K562 (cell line): ENCODE measurements around the gene LRRC4C. TPM values are rescaled to one million over a fixed set of nuclear protein-coding genes. Genes with fewer than 3 reads are reported as not detected.

ENCODE experiments used
- ATAC-seq: fragments of 200-7000 bp; cut with Tn5 transposase; 3 replicates; pipeline ENCODE4 v1.9.1; 2020; ENCODE audit warnings: moderate library complexity
- BruUV-seq: library from RNA; stranded (reverse); fragments of 400-500 nt; replicated peaks from 2 replicates; lab custom pipeline; 2021; lab: Mats Ljungman, UMichigan
- CTCF ChIA-PET: fragments of 300-600 bp; formaldehyde crosslinking; extraction: SDS; loops from one replicate; lab custom pipeline; 2021; ENCODE audit warnings: low intra/inter-chr PET ratio; lab: Yijun Ruan, JAX
- POLR2A ChIA-PET: fragments of 300-600, 350-650 bp; sonication (Branson Sonifier 250); formaldehyde crosslinking; extraction: SDS; loops from one replicate; lab custom pipeline; 2021; ENCODE audit warnings: antibody characterized with exemption, inconsistent platforms; lab: Yijun Ruan, JAX
- DNase-seq, 4 experiments: peaks; one replicate each; pipeline versions ENCODE4 v3.0.0 to v3.0.0-alpha.2; 2011 to 2018; ENCODE audit warnings: low spot score in 3 of 4, mixed read lengths in 3 of 4; ENCODE audit errors: extremely low read depth in 1 of 4
- FAIRE-seq: peaks from 2 replicates; lab custom pipeline; 2011; peaks lifted over from hg19 to GRCh38; lab: Jason Lieb, UNC
- H2AFZ ChIP-seq: 2 replicates; pipeline ENCODE4 v1.6.0; 2011; ENCODE audit warnings: low read depth, low read length, control low read depth, inconsistent platforms
- H3K27ac ChIP-seq: fragments of 200-600 bp; 3 replicates; pipeline ENCODE4 v1.8.0; 2011; ENCODE audit warnings: low read depth, mild to moderate bottlenecking, control low read depth, inconsistent platforms, low read length, moderate library complexity, mixed read lengths; ENCODE audit errors: extremely low read depth
- H3K27me3 ChIP-seq, 2 experiments: fragments of 300-600 bp in 1 of 2; 2 replicates in 1 of 2; 3 replicates in 1 of 2; pipeline versions ENCODE4 v1.6.0 to v1.8.0; 2011; ENCODE audit warnings: inconsistent platforms in 2 of 2, low read length in 2 of 2, mild to moderate bottlenecking in 1 of 2, mixed read lengths in 1 of 2, moderate library complexity in 1 of 2; ENCODE audit not compliant: control insufficient read depth in 2 of 2, insufficient read depth in 2 of 2
- H3K36me3 ChIP-seq: fragments of 300-600 bp; 3 replicates; pipeline ENCODE4 v1.8.0; 2011; ENCODE audit warnings: mild to moderate bottlenecking, low read length, inconsistent platforms; ENCODE audit not compliant: control insufficient read depth, insufficient read depth
- H3K4me1 ChIP-seq, 2 experiments: fragments of 200-600 bp in 1 of 2; replicated peaks in 1 of 2; 2 replicates in 1 of 2; 3 replicates in 1 of 2; pipeline versions ENCODE4 v1.5.1 to v1.8.0; 2011; ENCODE audit warnings: inconsistent platforms in 2 of 2, low read length in 2 of 2, mild to moderate bottlenecking in 1 of 2, mixed read lengths in 1 of 2, moderate library complexity in 1 of 2; ENCODE audit not compliant: control insufficient read depth in 2 of 2, insufficient read depth in 2 of 2
- H3K4me2 ChIP-seq: 2 replicates; pipeline ENCODE4 v1.6.1; 2011; ENCODE audit warnings: low read length, control low read depth, inconsistent platforms, mixed read lengths; ENCODE audit not compliant: insufficient read depth
- H3K4me3 ChIP-seq: fragments of 200-600 bp; sonication (generic), shearing (Covaris generic); 2 replicates; pipeline ENCODE4 v1.5.1; 2016; ENCODE audit warnings: control low read depth, inconsistent platforms
- H3K79me2 ChIP-seq: fragments of 200-600 bp; 3 replicates; pipeline ENCODE4 v1.8.0; 2011; ENCODE audit warnings: low read length, inconsistent platforms; ENCODE audit not compliant: control insufficient read depth, insufficient read depth
- H3K9ac ChIP-seq, 2 experiments: 2 replicates each; pipeline versions ENCODE4 v1.6.0 to v1.6.1; 2011; ENCODE audit warnings: low read depth in 2 of 2, low read length in 2 of 2, control low read depth in 1 of 2, inconsistent platforms in 1 of 2, mild to moderate bottlenecking in 1 of 2, mixed read lengths in 1 of 2; ENCODE audit not compliant: insufficient read depth in 1 of 2
- H3K9me1 ChIP-seq: one replicate; pipeline ENCODE4 v1.6.0; 2011; ENCODE audit warnings: inconsistent platforms, mild to moderate bottlenecking, low read length, moderate library complexity; ENCODE audit not compliant: control insufficient read depth, insufficient read depth
- H3K9me3 ChIP-seq: replicated peaks from 2 replicates; pipeline ENCODE4 v1.5.1; 2011; ENCODE audit warnings: low read depth, low read length, inconsistent platforms; ENCODE audit not compliant: control insufficient read depth, insufficient read depth
- H4K20me1 ChIP-seq: replicated peaks from 2 replicates; pipeline ENCODE4 v1.6.1; 2011; ENCODE audit warnings: low read length, inconsistent platforms, mixed read lengths; ENCODE audit not compliant: control insufficient read depth, insufficient read depth
- BRCA1 ChIP-seq, 2 experiments: fragments of 450-650 bp in 1 of 2; sonication (generic) in 1 of 2; formaldehyde crosslinking in 1 of 2; IDR thresholded peaks; 2 replicates each; pipeline versions ENCODE4 v1.5.0 to v1.6.1; 2017 to 2020; ENCODE audit warnings: mild to moderate bottlenecking in 1 of 2, missing genetic modification reagents in 1 of 2
- CREB5 ChIP-seq: fragments of 250-450 bp; sonication (Bioruptor Pico); IDR thresholded peaks from 2 replicates; pipeline ENCODE4 v1.5.0; 2020; ENCODE audit warnings: mild to moderate bottlenecking
- CSDE1 ChIP-seq, 2 experiments: fragments of 450-650 bp; IDR thresholded peaks; 2 replicates each; pipeline ENCODE4 v1.6.1; 2016; ENCODE audit warnings: mild to moderate bottlenecking in 1 of 2
- E2F5 ChIP-seq: sonication (generic); formaldehyde crosslinking; IDR thresholded peaks from 2 replicates; pipeline ENCODE4 v1.8.0; 2022; ENCODE audit warnings: mild to moderate bottlenecking, missing genetic modification reagents
- ETS2 ChIP-seq: IDR thresholded peaks from 2 replicates; pipeline ENCODE4 v1.6.1; 2016; ENCODE audit warnings: borderline replicate concordance, missing genetic modification characterization, mild to moderate bottlenecking, moderate library complexity, missing compliant biosample characterization; ENCODE audit not compliant: poor library complexity, severe bottlenecking
- EZH2 ChIP-seq: IDR thresholded peaks from 2 replicates; pipeline ENCODE4 v1.6.1; 2012; ENCODE audit warnings: low read depth, mild to moderate bottlenecking, inconsistent platforms, low read length, borderline replicate concordance
- FOXA1 ChIP-seq: fragments of 450-650 bp; IDR thresholded peaks from 2 replicates; pipeline ENCODE4 v1.6.1; 2016; ENCODE audit warnings: mild to moderate bottlenecking, borderline replicate concordance
- FOXK2 ChIP-seq, 2 experiments: fragments of 450-650 bp; IDR thresholded peaks in 1 of 2; conservative IDR thresholded peaks in 1 of 2; 2 replicates each; pipeline ENCODE4 v1.6.1; 2016; ENCODE audit warnings: low read depth in 2 of 2, mild to moderate bottlenecking in 1 of 2
- KDM1A ChIP-seq, 2 experiments: fragments of 450-650 bp; IDR thresholded peaks; 2 replicates each; pipeline ENCODE4 v1.6.1; 2016; ENCODE audit warnings: mild to moderate bottlenecking in 2 of 2
- KDM2B ChIP-seq: fragments of 250-450 bp; sonication (Bioruptor Pico); IDR thresholded peaks from 2 replicates; pipeline ENCODE4 v1.8.0; 2021; ENCODE audit warnings: mild to moderate bottlenecking, moderate library complexity
- LCOR ChIP-seq: sonication (generic); formaldehyde crosslinking; IDR thresholded peaks from 2 replicates; pipeline ENCODE4 v1.8.0; 2022; ENCODE audit warnings: mild to moderate bottlenecking, missing genetic modification reagents
- NCOA4 ChIP-seq: fragments of 450-650 bp; IDR thresholded peaks from 2 replicates; pipeline ENCODE4 v1.6.1; 2018; ENCODE audit warnings: mild to moderate bottlenecking; ENCODE audit not compliant: partially characterized antibody
- NFXL1 ChIP-seq: fragments of 450-650 bp; formaldehyde crosslinking; IDR thresholded peaks from 2 replicates; pipeline ENCODE4 v1.4.0; 2021; ENCODE audit warnings: mild to moderate bottlenecking
- RBM17 ChIP-seq: fragments of 200-400 bp; formaldehyde crosslinking; IDR thresholded peaks from 2 replicates; pipeline ENCODE4 v1.6.1; 2017; ENCODE audit warnings: low read depth, mild to moderate bottlenecking, low read length, borderline replicate concordance
- SMAD2 ChIP-seq: fragments of 150-350 bp; IDR thresholded peaks from 2 replicates; pipeline ENCODE4 v1.6.1; 2014; ENCODE audit warnings: low read depth, mild to moderate bottlenecking, low read length
- SMARCE1 ChIP-seq: fragments of 450-650 bp; IDR thresholded peaks from 2 replicates; pipeline ENCODE4 v1.7.1; 2016; ENCODE audit warnings: mild to moderate bottlenecking
- TGIF2 ChIP-seq: sonication (generic); formaldehyde crosslinking; IDR thresholded peaks from 2 replicates; pipeline ENCODE4 v1.8.1; 2022; ENCODE audit warnings: mild to moderate bottlenecking, missing genetic modification reagents, moderate library complexity
- WGBS: fragments of 100-300 bp; shearing (Covaris generic); methylation state at CpG from one replicate; pipeline ENCODE4 v1.1.6; 2016; ENCODE audit warnings: low coverage, mixed read lengths; ENCODE audit not compliant: insufficient coverage; ENCODE audit errors: missing lambda C conversion rate; 5-methylcytosine and 5-hydroxymethylcytosine counted together
- in situ Hi-C: fragments of 300-500 bp; cut with MboI; formaldehyde crosslinking; loops from 4 replicates; pipeline ENCODE4 v1.15.0; 2018; ENCODE audit warnings: inconsistent platforms, mixed read lengths
- intact Hi-C: fragments of 100-400 bp; cut with micrococcal nuclease; formaldehyde crosslinking; loops from 2 replicates; pipeline ENCODE4 v1.14.2; 2022
- polyA plus RNA-seq, 8 experiments: library from polyadenylated mRNA; depleted of rRNA in 4 of 8; stranded (reverse) in 5 of 8; unstranded in 3 of 8; fragments of >200 nt; fragmentation: Nextera tagmentation in 2 of 8; fragmentation: Illumina TruSeq in 1 of 8; extraction: Ambion mirVana in 2 of 8; extraction: Trizol in 1 of 8; gene quantifications; 2 replicates each; pipeline versions ENCODE4 v1.2.1 to v1.2.3, GENCODE V29; 2011 to 2014; ENCODE audit warnings: inconsistent platforms in 1 of 8, missing spikeins in 1 of 8
- total RNA-seq, 7 experiments: library from RNA; depleted of rRNA in 6 of 7; stranded (reverse); fragments of >200 nt in 6 of 7; fragmentation: Illumina TruSeq in 2 of 7; extraction: Trizol in 2 of 7; gene quantifications; 2 replicates each; pipeline versions ENCODE4 v1.2.1 to v1.2.3, GENCODE V29; 2011 to 2021; ENCODE audit warnings: low replicate concordance in 1 of 7
- TF ChIP-seq, protein P1 (sequence below): fragments of 250-450 bp; sonication (Bioruptor Pico); IDR thresholded peaks from 2 replicates; pipeline ENCODE4 v1.5.0; 2020; ENCODE audit warnings: mild to moderate bottlenecking, borderline replicate concordance

LRRC4C gene
- total and polyA plus RNA-seq, 9 of the 15 experiments (the other 6 are each of a cell fraction or from before 2014, with no cell fraction given) = not detected

DNA sequence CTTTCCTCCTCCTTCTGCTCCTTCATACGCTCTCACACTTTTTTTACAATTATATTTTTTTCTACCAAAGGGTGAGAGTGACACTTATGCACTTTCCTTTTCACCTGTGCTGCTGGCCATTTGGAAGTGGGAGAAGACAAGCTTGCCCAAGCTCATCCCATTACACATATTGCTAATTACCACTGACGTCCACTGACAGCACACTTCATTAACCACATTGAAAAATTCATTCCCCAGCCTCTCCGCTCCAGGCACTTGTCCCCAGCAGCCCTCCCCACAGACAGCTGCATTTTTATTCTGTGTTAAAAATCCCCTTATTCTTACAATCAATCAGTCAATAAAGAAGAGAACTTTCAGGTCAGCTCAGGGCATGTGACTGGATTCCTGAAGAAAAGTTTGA is 175.1 kb downstream of the LRRC4C start (continued):
- TF ChIP-seq, protein P1, sequence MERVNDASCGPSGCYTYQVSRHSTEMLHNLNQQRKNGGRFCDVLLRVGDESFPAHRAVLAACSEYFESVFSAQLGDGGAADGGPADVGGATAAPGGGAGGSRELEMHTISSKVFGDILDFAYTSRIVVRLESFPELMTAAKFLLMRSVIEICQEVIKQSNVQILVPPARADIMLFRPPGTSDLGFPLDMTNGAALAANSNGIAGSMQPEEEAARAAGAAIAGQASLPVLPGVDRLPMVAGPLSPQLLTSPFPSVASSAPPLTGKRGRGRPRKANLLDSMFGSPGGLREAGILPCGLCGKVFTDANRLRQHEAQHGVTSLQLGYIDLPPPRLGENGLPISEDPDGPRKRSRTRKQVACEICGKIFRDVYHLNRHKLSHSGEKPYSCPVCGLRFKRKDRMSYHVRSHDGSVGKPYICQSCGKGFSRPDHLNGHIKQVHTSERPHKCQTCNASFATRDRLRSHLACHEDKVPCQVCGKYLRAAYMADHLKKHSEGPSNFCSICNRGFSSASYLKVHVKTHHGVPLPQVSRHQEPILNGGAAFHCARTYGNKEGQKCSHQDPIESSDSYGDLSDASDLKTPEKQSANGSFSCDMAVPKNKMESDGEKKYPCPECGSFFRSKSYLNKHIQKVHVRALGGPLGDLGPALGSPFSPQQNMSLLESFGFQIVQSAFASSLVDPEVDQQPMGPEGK (CRISPR knock-in tag) = no peak
- TF ChIP-seq NCOA4 (no peak), E2F5 (no peak)

DNA sequence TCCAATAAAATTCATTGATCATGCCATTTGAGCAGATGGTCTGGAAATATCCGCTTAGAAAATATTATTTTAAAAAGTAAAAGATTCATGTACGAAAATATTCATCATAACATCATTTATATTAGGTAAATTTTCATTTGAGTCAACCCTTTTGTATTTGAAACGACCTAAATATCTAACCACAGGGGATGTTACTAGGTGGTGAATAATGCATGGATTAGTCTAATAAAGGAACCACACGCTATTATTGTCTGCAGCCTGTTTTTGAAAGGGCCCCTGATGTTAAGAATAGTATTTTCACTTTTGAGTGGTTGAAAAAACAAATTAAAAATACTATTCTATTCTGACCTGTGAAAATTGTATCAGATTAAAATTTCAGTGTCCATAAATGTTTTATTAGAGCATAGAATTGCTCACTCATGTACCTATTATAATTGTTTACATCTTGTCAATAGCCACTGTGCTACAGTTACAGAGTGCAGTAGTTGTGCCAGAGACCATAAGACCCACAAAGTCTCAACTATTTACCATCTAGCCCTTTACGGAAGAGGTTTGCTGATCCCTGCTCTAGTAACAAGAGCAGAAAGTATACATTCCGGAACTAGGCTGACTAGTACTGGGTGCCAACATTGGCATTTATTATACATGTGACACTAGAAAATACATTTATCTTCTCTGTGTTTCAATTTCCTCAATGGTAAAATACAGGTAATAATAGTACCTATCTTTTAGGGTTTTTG is 176.1 kb downstream of the LRRC4C start:
- no peak for ATAC-seq
- no peak for DNase-seq
- CTCF ChIA-PET = no interaction called here
- POLR2A ChIA-PET = no interaction called here
- H3K9ac ChIP-seq = no peak overlapping the region
- H2AFZ ChIP-seq = no peak overlapping the region
- H3K36me3 ChIP-seq = no peaks in the 10 kb centered on the region
- no peak for FAIRE-seq
- BruUV-seq = no TSS peak
- H3K4me3 ChIP-seq = no peak overlapping the region
- no peak overlapping the region for H3K27ac ChIP-seq
- no peaks in the 10 kb centered on the region for H3K79me2 ChIP-seq
- H3K9me1 ChIP-seq = no peaks in the 10 kb centered on the region
- no peaks in the 10 kb centered on the region for H3K27me3 ChIP-seq
- no peak overlapping the region for H3K4me2 ChIP-seq
- WGBS = 3% methylated on average over 6 of the region's 6 CpGs
- in situ Hi-C loops (no loop called here), intact Hi-C loops (no loop called here)
- no peaks in the 10 kb centered on the region for H4K20me1 ChIP-seq
- 0 out of 2 replicates have a peak, but pooled peaks cover 1% of the 10 kb centered on the region for H3K9me3 ChIP-seq
- H3K4me1 ChIP-seq = no peaks in the 10 kb centered on the region
- TF ChIP-seq NFXL1 (CRISPR knock-in tag) (no peak), EZH2 (no peak), FOXK2 (conservative IDR thresholded peaks at IDR 0.05 in 1 of 2, IDR thresholded peaks at IDR 0.05 in 1 of 2; ENCODE audit: low read depth in 2 of 2) (no peak), BRCA1 (IDR thresholded peaks at IDR 0.05) (no peak), BRCA1 (CRISPR knock-in tag; IDR thresholded peaks at IDR 0.05) (no peak), FOXA1 (no peak), KDM1A (IDR thresholded peaks at IDR 0.05) (no peak), KDM2B (CRISPR knock-in tag) (no peak), CREB5 (CRISPR knock-in tag) (no peak), ETS2 (no peak), RBM17 (no peak), SMARCE1 (no peak), SMAD2 (no peak), TGIF2 (CRISPR knock-in tag) (no peak), LCOR (CRISPR knock-in tag) (no peak), CSDE1 (IDR thresholded peaks at IDR 0.05) (no peak)
